ENCODE results near the gene DENND1C.

Gene DENND1C

GRCh38 chr19:6451583-6452222, 29.9 kb downstream of the DENND1C start:
- H3K4me3 ChIP-seq (ENCODE audit: low read depth, low read length), result no peak overlapping the region
- no peak for DNase-seq (ENCODE audit: low read depth)
- TF ChIP-seq POLR2A (IDR thresholded peaks at IDR 0.05; ENCODE audit: extremely low read depth, insufficient read length) (no peak), MAX (IDR thresholded peaks at IDR 0.05; ENCODE audit: low read depth, low read length) (no peak), MYC (IDR thresholded peaks at IDR 0.05; ENCODE audit: low read depth, low read length) (no peak), CTCF (IDR thresholded peaks at IDR 0.05; ENCODE audit: low read depth, low read length) (no peak)

GRCh38 chr19:6450166-6450565, 31.4 kb downstream of the DENND1C start:
- H3K4me3 ChIP-seq (ENCODE audit: low read depth, low read length), result no peak overlapping the region
- TF ChIP-seq MAX (IDR thresholded peaks at IDR 0.05; ENCODE audit: low read depth, low read length) (no peak), POLR2A (IDR thresholded peaks at IDR 0.05; ENCODE audit: extremely low read depth, insufficient read length) (no peak), MYC (IDR thresholded peaks at IDR 0.05; ENCODE audit: low read depth, low read length) (no peak), CTCF (IDR thresholded peaks at IDR 0.05; ENCODE audit: low read depth, low read length) (no peak)
- DNase-seq (ENCODE audit: low read depth), result no peak

GRCh38 chr19:6448045-6448444, 33.5 kb downstream of the DENND1C start:
- no peak overlapping the region for H3K4me3 ChIP-seq (ENCODE audit: low read depth, low read length)
- no peak for DNase-seq (ENCODE audit: low read depth)
- no peak for TF ChIP-seq CTCF (IDR thresholded peaks at IDR 0.05; ENCODE audit: low read depth, low read length)
- TF ChIP-seq POLR2A (IDR thresholded peaks at IDR 0.05; ENCODE audit: extremely low read depth, insufficient read length), result no peak
- TF ChIP-seq MYC (IDR thresholded peaks at IDR 0.05; ENCODE audit: low read depth, low read length), result no peak
- TF ChIP-seq MAX (IDR thresholded peaks at IDR 0.05; ENCODE audit: low read depth, low read length), result no peak

GRCh38 chr19:6446452-6446851, 35.1 kb downstream of the DENND1C start:
- no peak for DNase-seq (ENCODE audit: low read depth)
- TF ChIP-seq MYC (IDR thresholded peaks at IDR 0.05; ENCODE audit: low read depth, low read length) (no peak), MAX (IDR thresholded peaks at IDR 0.05; ENCODE audit: low read depth, low read length) (no peak), CTCF (IDR thresholded peaks at IDR 0.05; ENCODE audit: low read depth, low read length) (no peak), POLR2A (IDR thresholded peaks at IDR 0.05; ENCODE audit: extremely low read depth, insufficient read length) (no peak)
- no peak overlapping the region for H3K4me3 ChIP-seq (ENCODE audit: low read depth, low read length)

GRCh38 chr19:6443986-6444385, 37.6 kb downstream of the DENND1C start:
- DNase-seq (ENCODE audit: low read depth), result no peak
- no peak overlapping the region for H3K4me3 ChIP-seq (ENCODE audit: low read depth, low read length)
- TF ChIP-seq MAX (IDR thresholded peaks at IDR 0.05; ENCODE audit: low read depth, low read length) (no peak), CTCF (IDR thresholded peaks at IDR 0.05; ENCODE audit: low read depth, low read length) (no peak)
